Tibial artery (tissue), 4 donors: ENCODE results near the gene PDE2A.

Source experiments
- DNase-seq, 2 donors: peaks; one replicate each; pipeline ENCODE4 v3.0.0-alpha.2; 2019
- H3K27ac ChIP-seq, 2 donors: fragments of 200-600 bp; sonication (generic) in 1 of 2; 1 replicate in 1 of 2; 2 replicates in 1 of 2; pipeline ENCODE4 v1.5.1; 2018 to 2019; ENCODE audit warnings: mild to moderate bottlenecking in 1 of 2
- H3K27me3 ChIP-seq, 2 donors: fragments of 200-600 bp; sonication (generic) in 1 of 2; one replicate each; pipeline versions ENCODE4 v1.5.1 to v1.6.0; 2016 to 2019
- H3K36me3 ChIP-seq, 3 donors: fragments of 200-600 bp; sonication (generic) in 2 of 3; one replicate each; pipeline ENCODE4 v1.5.1; 2016 to 2019; ENCODE audit warnings: mild to moderate bottlenecking in 2 of 3
- H3K4me1 ChIP-seq, 4 donors: fragments of 200-600 bp; sonication (generic) in 2 of 4; 1 replicate in 3 of 4; 2 replicates in 1 of 4; pipeline ENCODE4 v1.5.1; 2016 to 2019
- H3K4me3 ChIP-seq, 2 donors: fragments of 200-600 bp; sonication (generic) in 1 of 2; 1 replicate in 1 of 2; 2 replicates in 1 of 2; pipeline ENCODE4 v1.5.1; 2018 to 2019; ENCODE audit warnings: mild to moderate bottlenecking in 2 of 2
- H3K9me3 ChIP-seq, 3 donors: fragments of 200-600 bp; sonication (generic) in 1 of 3; one replicate each; pipeline ENCODE4 v1.5.1; 2016 to 2019
- CTCF ChIP-seq, 2 experiments: fragments of 200-600 bp in 1 of 2; fragments of 450-650 bp in 1 of 2; IDR thresholded peaks; one replicate each; pipeline ENCODE4 v1.5.1; 2017 to 2019; ENCODE audit warnings: antibody characterized with exemption in 2 of 2, mild to moderate bottlenecking in 1 of 2, moderate library complexity in 1 of 2
- intact Hi-C: fragments of 100-400 bp; cut with DNase I; formaldehyde crosslinking; loops from one replicate; pipeline ENCODE4 v1.15.0; 2023; ENCODE audit warnings: low total_unique reads

Gene PDE2A

GRCh38 chr11:72535194-72535547, 139.1 kb downstream of the PDE2A start:
- Histone ChIP-seq H3K27me3 (peaks cover 0 to 27% of the 10 kb centered on the region in 2 donors), H3K36me3 (no peaks in the 10 kb centered on the region), H3K9me3 (no peaks in the 10 kb centered on the region), H3K4me3 (no peak overlapping the region), H3K27ac (no peak overlapping the region), H3K4me1 (no peaks in the 10 kb centered on the region)
- no peak for DNase-seq
- intact Hi-C loops = no loop called here
- no peak for TF ChIP-seq CTCF (IDR thresholded peaks at IDR 0.05)

GRCh38 chr11:72534371-72535193, 139.6 kb downstream of the PDE2A start:
- Histone ChIP-seq H3K4me1 (no peaks in the 10 kb centered on the region), H3K27ac (no peak overlapping the region), H3K36me3 (no peaks in the 10 kb centered on the region), H3K4me3 (no peak overlapping the region), H3K9me3 (no peaks in the 10 kb centered on the region), H3K27me3 (peaks cover 0 to 22% of the 10 kb centered on the region in 2 donors)
- no peak for DNase-seq
- intact Hi-C loops = no loop called here
- no peak for TF ChIP-seq CTCF (IDR thresholded peaks at IDR 0.05)

GRCh38 chr11:72529068-72529467, 145.2 kb downstream of the PDE2A start:
- H3K27ac ChIP-seq = no peak overlapping the region

GRCh38 chr11:72528121-72528520, 146.1 kb downstream of the PDE2A start:
- no peak for TF ChIP-seq CTCF (IDR thresholded peaks at IDR 0.05)
- Histone ChIP-seq H3K9me3 (no peaks in the 10 kb centered on the region), H3K4me3 (no peak overlapping the region), H3K27me3 (peaks cover 0 to 7% of the 10 kb centered on the region in 2 donors), H3K27ac (no peak overlapping the region), H3K4me1 (no peaks in the 10 kb centered on the region), H3K36me3 (no peaks in the 10 kb centered on the region)
- intact Hi-C loops = no loop called here
- DNase-seq = no peak

More at GRCh38 chr11:72529068-72529467, 145.2 kb downstream of the PDE2A start:
- DNase-seq = no peak
- H3K4me1 ChIP-seq = no peaks in the 10 kb centered on the region
- H3K9me3 ChIP-seq = no peaks in the 10 kb centered on the region
- H3K4me3 ChIP-seq = no peak overlapping the region
- no peak for TF ChIP-seq CTCF (IDR thresholded peaks at IDR 0.05)
- peaks cover 0 to 8% of the 10 kb centered on the region in 2 donors for H3K27me3 ChIP-seq
- H3K36me3 ChIP-seq = no peaks in the 10 kb centered on the region
- intact Hi-C loops = no loop called here
